ENCODE results near the gene SLIT3.

Gene SLIT3

DNA sequence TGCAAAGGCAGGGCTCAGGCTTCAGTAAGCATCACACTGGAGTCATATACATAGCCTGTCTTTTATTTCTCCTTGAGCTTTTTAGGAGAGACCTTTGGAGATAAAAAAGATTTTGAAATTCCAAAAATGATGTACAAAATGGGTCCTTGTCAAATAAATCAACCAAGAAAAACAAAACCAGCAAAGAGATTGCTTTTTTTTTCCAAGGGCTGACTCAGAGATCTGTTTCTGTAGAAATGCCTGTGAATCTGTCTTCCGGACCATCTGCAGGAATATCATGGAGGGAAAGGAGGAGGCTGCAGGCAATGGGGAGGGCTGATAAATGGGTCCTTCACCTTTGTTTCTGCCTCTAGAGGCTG lies 77.4 kb downstream of the SLIT3 start:
- Histone ChIP-seq H3K9me2 (replicated peaks; ENCODE audit: control insufficient read depth, low read length) (no peaks in the 10 kb centered on the region), H3F3A (ENCODE audit: control insufficient read depth, insufficient read depth) (no peaks in the 10 kb centered on the region), H3K36me3 (ENCODE audit: control insufficient read depth, low read length) (no peaks in the 10 kb centered on the region), H3K79me2 (ENCODE audit: control insufficient read depth, low read length) (no peaks in the 10 kb centered on the region), H3K4me3 (ENCODE audit: low read length) (no peak overlapping the region), H3K27me3 (ENCODE audit: control insufficient read depth, low read length) (no peaks in the 10 kb centered on the region), H4K20me1 (ENCODE audit: control insufficient read depth, insufficient read depth, low read depth, low read length) (no peaks in the 10 kb centered on the region), H3K9me3 (ENCODE audit: control insufficient read depth, insufficient read depth, low read length) (no peaks in the 10 kb centered on the region), H3K4me2 (ENCODE audit: low read length) (no peak overlapping the region), H3K27ac (ENCODE audit: low read depth, low read length) (no peak overlapping the region), H3K4me1 (ENCODE audit: control insufficient read depth, low read length) (no peaks in the 10 kb centered on the region)
- TF ChIP-seq EZH2phosphoT487 (IDR thresholded peaks at IDR 0.05; ENCODE audit: borderline replicate concordance, low read length) = no peak
- TF ChIP-seq, protein P1, sequence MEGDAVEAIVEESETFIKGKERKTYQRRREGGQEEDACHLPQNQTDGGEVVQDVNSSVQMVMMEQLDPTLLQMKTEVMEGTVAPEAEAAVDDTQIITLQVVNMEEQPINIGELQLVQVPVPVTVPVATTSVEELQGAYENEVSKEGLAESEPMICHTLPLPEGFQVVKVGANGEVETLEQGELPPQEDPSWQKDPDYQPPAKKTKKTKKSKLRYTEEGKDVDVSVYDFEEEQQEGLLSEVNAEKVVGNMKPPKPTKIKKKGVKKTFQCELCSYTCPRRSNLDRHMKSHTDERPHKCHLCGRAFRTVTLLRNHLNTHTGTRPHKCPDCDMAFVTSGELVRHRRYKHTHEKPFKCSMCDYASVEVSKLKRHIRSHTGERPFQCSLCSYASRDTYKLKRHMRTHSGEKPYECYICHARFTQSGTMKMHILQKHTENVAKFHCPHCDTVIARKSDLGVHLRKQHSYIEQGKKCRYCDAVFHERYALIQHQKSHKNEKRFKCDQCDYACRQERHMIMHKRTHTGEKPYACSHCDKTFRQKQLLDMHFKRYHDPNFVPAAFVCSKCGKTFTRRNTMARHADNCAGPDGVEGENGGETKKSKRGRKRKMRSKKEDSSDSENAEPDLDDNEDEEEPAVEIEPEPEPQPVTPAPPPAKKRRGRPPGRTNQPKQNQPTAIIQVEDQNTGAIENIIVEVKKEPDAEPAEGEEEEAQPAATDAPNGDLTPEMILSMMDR (IDR thresholded peaks at IDR 0.05; ENCODE audit: low read depth, low read length, poor library complexity, severe bottlenecking) = no peak

DNA sequence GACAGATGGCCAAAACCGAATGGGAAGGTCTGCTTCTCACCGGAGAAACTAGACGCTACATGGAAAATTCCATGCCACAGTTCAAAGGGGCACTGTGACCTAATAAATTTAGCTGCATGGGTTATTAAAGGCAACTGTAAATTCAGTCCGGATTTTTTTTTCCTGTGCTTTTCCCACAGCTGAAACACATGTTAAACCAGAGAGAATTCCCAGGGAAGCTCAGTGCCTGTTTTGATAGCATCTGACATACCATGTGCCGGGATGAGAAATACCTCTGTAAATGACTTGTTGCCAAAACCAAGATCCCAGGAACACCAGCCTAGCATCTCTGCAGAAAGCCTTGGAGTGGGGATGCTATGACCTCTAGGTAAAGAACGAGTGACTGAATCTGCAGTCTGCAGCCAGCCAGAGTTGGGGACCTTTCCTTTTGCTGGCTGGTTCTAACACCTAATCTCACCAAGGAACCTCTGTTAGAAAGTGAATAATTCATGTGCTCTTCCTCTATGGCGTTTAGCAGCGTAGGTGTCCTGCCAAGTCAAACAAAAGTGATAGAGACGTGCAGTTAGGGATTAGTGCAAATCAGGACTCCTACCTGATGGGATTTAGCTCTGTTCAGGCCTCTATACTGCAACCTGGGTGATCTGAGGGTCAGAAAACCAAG lies 77.9 kb downstream of the SLIT3 start:
- H3K4me2 ChIP-seq (ENCODE audit: low read length) = no peak overlapping the region
- H3K27ac ChIP-seq (ENCODE audit: low read depth, low read length) = no peak overlapping the region
- H4K20me1 ChIP-seq (ENCODE audit: control insufficient read depth, insufficient read depth, low read depth, low read length) = no peaks in the 10 kb centered on the region
- no peaks in the 10 kb centered on the region for H3F3A ChIP-seq (ENCODE audit: control insufficient read depth, insufficient read depth)
- TF ChIP-seq, protein P1 (IDR thresholded peaks at IDR 0.05; ENCODE audit: low read depth, low read length, poor library complexity, severe bottlenecking) = no peak
- TF ChIP-seq EZH2phosphoT487 (IDR thresholded peaks at IDR 0.05; ENCODE audit: borderline replicate concordance, low read length) = no peak
- H3K36me3 ChIP-seq (ENCODE audit: control insufficient read depth, low read length) = no peaks in the 10 kb centered on the region
- H3K4me3 ChIP-seq (ENCODE audit: low read length) = no peak overlapping the region
- H3K9me3 ChIP-seq (ENCODE audit: control insufficient read depth, insufficient read depth, low read length) = no peaks in the 10 kb centered on the region
- H3K4me1 ChIP-seq (ENCODE audit: control insufficient read depth, low read length) = no peaks in the 10 kb centered on the region
- H3K9me2 ChIP-seq (replicated peaks; ENCODE audit: control insufficient read depth, low read length) = no peaks in the 10 kb centered on the region
- no peaks in the 10 kb centered on the region for H3K79me2 ChIP-seq (ENCODE audit: control insufficient read depth, low read length)
- H3K27me3 ChIP-seq (ENCODE audit: control insufficient read depth, low read length) = no peaks in the 10 kb centered on the region

DNA sequence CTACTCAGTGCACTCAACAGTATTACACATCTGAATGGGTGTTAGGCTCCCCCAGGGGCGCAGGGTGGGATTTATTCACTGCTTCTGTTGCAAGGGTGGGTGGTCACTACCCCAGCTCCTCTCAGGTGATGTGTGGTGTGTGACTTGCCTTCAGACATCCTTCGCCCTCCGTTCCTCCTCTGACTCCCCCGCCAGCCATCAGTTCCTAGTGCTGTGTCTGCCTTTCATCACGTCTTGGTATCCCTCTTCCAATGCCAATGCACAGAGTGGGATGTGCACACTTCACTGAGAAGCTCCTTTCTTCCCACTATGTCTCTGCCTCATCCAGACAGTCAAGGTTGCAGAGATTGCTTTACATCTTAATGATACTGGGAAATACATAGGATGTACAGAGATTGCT lies 79.4 kb downstream of the SLIT3 start:
- Histone ChIP-seq H3K27me3 (ENCODE audit: control insufficient read depth, low read length) (no peaks in the 10 kb centered on the region), H3F3A (ENCODE audit: control insufficient read depth, insufficient read depth) (no peaks in the 10 kb centered on the region), H3K9me3 (ENCODE audit: control insufficient read depth, insufficient read depth, low read length) (no peaks in the 10 kb centered on the region), H3K27ac (ENCODE audit: low read depth, low read length) (no peak overlapping the region), H4K20me1 (ENCODE audit: control insufficient read depth, insufficient read depth, low read depth, low read length) (no peaks in the 10 kb centered on the region), H3K9me2 (replicated peaks; ENCODE audit: control insufficient read depth, low read length) (no peaks in the 10 kb centered on the region), H3K4me1 (ENCODE audit: control insufficient read depth, low read length) (no peaks in the 10 kb centered on the region), H3K36me3 (ENCODE audit: control insufficient read depth, low read length) (no peaks in the 10 kb centered on the region), H3K4me2 (ENCODE audit: low read length) (no peak overlapping the region), H3K79me2 (ENCODE audit: control insufficient read depth, low read length) (no peaks in the 10 kb centered on the region), H3K4me3 (ENCODE audit: low read length) (no peak overlapping the region)
- TF ChIP-seq, protein P1 (IDR thresholded peaks at IDR 0.05; ENCODE audit: low read depth, low read length, poor library complexity, severe bottlenecking) = no peak
- TF ChIP-seq EZH2phosphoT487 (IDR thresholded peaks at IDR 0.05; ENCODE audit: borderline replicate concordance, low read length) = no peak

Data from DOHH2 (cell line).